Measurements from ENCODE around the gene MYPOP.

DNA sequence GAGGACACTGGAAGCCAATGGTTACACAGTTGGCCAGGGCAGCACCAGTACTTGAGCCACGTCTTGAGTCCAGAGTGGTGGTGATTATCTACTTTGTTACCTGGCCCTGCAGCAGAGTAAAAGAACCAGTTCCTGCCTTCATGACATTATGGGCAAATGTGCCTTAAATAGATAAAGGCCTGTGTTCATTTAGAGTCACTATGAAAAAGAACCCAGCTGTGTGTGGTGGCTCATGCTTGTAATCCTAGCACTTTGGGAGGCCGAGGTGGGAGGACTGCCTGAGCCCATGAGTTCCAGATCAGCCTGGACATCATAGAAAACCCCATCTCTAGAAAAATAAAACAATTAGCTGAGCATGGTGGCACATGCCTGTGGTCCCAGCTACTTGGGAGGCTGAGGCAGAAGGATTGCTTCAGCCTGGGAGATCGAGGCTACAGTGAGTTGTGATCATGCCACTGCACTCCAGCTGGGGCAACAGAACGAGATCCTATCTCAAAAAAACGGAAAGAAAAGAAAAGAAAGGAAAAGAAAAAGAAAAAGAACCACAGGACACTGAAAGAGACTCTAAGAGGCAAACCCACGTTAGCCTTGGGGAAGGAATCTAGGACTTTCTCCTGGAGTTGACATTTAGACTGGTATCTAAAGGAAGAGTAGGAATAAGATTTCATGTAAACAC lies 13.1 kb downstream of the MYPOP start:
- TF ChIP-seq POLR2A (IDR thresholded peaks at IDR 0.05; ENCODE audit: low read length) (no peak), GATA1 (IDR thresholded peaks at IDR 0.05; ENCODE audit: low read depth, low read length) (no peak)

All from erythroblast (primary cell).